ENCODE measurements around the gene MYH11.
"Not testable (repeated sequence)": the region's sequence is repeated elsewhere in the genome, so short reads cannot be mapped to it uniquely, and the experiment has no call there.

Gene MYH11

DNA sequence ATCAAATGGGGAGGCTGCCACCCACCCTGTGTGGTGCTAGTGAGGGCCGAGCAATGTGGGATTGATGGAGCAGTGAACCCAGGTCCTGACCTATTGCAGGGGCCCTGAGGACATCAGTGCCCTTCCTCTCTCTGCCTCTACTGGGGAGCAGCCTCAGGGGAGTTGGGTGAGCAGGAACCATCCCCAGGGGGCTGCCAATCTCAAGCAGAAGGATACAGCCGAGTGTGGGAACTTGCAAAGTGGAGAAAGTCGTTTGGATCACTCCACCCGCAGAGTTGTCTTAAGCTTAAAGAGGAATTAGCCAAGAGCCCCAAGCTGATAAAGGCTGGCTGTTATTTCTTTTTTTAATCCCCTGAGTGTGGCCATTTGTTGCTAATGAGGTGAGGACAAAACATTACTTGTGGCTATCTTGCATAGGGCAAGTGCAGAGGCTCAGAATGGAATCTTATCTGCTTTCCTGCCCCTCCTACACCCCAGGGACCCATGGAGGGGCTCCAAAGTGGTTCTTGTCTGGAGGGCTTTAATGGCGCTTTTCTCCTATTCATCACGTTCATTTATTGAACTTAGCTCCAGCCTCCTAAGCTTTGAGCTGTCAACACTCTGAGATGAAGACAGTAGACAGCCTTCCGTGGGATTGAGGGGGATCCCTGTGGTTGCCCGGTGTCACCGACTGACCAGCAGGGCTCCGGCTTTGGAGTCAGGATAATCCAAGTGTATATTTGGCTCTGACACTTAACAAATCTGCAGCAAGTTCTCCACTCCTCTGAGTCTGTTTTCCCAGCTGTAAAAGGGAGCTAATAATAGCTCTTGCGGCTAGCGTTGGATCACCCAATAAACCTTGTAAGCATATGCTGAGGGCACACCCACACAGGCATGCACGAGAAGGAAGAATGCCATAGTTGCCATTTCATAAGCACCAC is 45.1 kb downstream of the MYH11 start:
- H3K27me3 Mint-ChIP-seq, result peaks cover 39% of the 10 kb centered on the region
- no peak for ATAC-seq
- H3K9me3 Mint-ChIP-seq, result peaks cover 8 to 21% of the 10 kb centered on the region in 2 donors
- H3K4me3 Mint-ChIP-seq, result no peak overlapping the region
- DNase-seq, result no peak
- no peaks in the 10 kb centered on the region for H3K4me1 Mint-ChIP-seq
- no peak overlapping the region for H3K27ac Mint-ChIP-seq

DNA sequence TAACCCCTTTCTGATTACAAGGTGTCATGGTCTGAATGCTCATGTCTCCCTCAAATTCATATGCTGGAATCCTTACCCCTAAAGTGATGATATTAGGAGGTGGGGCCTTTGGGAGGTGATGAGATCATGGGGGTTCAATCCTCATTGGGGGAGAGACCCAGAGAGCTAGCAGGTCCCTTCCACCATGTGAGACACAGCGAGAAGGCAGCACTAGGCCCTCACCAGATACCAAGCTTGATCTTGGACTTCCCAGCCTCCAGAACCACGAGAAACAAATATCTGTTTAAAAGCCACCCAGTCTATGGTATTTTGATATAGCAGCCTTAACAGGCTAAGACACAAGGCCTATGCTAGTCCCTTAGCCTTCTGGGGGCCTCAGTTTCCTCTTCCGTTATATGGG is 45.9 kb downstream of the MYH11 start:
- DNase-seq (no peak), ATAC-seq (no peak)
- Mint-ChIP-seq H3K27me3 (peaks cover 42% of the 10 kb centered on the region), H3K4me1 (no peaks in the 10 kb centered on the region), H3K9me3 (peaks cover 3 to 15% of the 10 kb centered on the region in 2 donors), H3K27ac (no peak overlapping the region), H3K4me3 (no peak overlapping the region)

GRCh38 chr16:15810411-15810810 is 46.4 kb downstream of the MYH11 start:
- DNase-seq (no peak), ATAC-seq (no peak)
- peaks cover 0 to 10% of the 10 kb centered on the region in 2 donors for H3K9me3 Mint-ChIP-seq
- H3K27me3 Mint-ChIP-seq, result peaks cover 42% of the 10 kb centered on the region
- H3K4me3 Mint-ChIP-seq, result no peak overlapping the region
- H3K4me1 Mint-ChIP-seq, result no peaks in the 10 kb centered on the region
- peak overlapping the region in 1 of 2 donors; percentile 42 for H3K27ac Mint-ChIP-seq

DNA sequence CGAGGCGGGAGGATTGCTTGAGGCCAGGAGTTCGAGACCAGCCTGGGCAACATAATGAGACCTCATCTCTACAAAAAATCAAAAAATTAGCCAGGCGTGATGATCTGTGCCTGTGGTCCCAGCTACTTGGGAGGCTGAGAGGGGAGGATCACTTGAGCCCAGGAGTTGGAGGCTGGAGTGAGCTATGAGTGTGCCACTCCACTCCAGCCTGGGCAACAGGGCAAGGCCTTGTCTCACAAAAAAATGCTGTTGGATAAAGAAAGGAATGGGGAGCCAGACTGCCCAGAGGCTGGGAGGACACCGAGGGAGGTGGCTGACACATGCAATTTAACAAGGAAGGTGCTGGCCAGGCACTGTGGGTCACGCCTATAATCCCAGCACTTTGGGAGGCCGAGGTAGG is 47.5 kb downstream of the MYH11 start:
- H3K9me3 Mint-ChIP-seq, H3K4me3 Mint-ChIP-seq, ATAC-seq, DNase-seq, H3K27ac Mint-ChIP-seq, H3K4me1 Mint-ChIP-seq: not testable (repeated sequence)
- peaks cover 42% of the 10 kb centered on the region for H3K27me3 Mint-ChIP-seq

DNA sequence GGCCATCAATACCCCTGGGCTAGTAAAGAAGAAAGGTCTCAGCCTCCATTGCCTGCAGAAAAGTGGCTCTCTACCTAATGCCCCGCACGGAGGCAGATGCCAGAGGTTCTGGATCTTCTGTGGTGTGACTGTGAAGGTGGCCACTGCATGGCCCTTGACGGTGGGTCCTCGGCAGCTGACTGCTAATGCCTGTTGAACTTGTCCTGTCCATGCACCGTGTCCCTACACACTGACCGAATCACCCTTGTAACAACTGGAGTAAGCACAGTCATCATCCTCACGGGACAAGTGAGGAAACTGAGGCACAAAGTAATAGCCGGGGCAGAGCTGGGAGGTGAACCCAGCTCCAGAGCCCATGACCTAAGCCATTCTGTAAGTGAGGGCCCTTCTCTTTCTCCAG is 48.8 kb downstream of the MYH11 start:
- H3K27ac Mint-ChIP-seq, result no peak overlapping the region
- DNase-seq (no peak), ATAC-seq (no peak)
- H3K27me3 Mint-ChIP-seq, result peaks cover 36% of the 10 kb centered on the region
- no peaks in the 10 kb centered on the region for H3K4me1 Mint-ChIP-seq
- no peaks in the 10 kb centered on the region for H3K9me3 Mint-ChIP-seq
- no peak overlapping the region for H3K4me3 Mint-ChIP-seq

GRCh38 chr16:15807603-15808009 is 49.2 kb downstream of the MYH11 start:
- H3K4me3 Mint-ChIP-seq, result no peak overlapping the region

DNA sequence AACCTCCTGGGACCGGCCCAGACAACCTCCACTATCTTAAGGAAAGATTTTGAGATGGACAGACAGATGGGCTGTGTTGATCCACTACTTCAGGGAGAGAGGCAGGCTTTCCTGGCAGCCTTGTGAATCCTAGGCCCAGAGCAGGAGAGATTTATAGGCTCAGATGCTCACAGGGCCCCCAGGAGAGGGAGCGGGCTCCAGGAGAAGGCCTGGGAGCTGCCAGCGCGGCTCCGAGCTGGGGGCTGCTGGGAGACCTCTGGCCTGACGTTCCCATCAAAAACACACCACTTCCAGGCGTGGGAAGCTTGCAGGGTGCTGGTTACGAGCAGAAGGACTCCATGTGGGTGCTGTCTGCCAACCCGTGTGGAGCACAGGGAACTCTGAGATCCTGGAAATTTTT is 53.2 kb downstream of the MYH11 start:
- H3K9me3 Mint-ChIP-seq, result no peaks in the 10 kb centered on the region
- DNase-seq, result no peak
- peak overlapping the region in 1 of 2 donors; percentile 81 for H3K27ac Mint-ChIP-seq
- H3K27me3 Mint-ChIP-seq, result peaks cover 14% of the 10 kb centered on the region
- no peak overlapping the region for H3K4me3 Mint-ChIP-seq
- ATAC-seq, result no peak
- H3K4me1 Mint-ChIP-seq, result no peaks in the 10 kb centered on the region

More at GRCh38 chr16:15807603-15808009, 49.2 kb downstream of the MYH11 start:
- H3K27me3 Mint-ChIP-seq, result peaks cover 36% of the 10 kb centered on the region
- ATAC-seq (no peak), DNase-seq (no peak)
- no peak overlapping the region for H3K27ac Mint-ChIP-seq
- H3K4me1 Mint-ChIP-seq, result no peaks in the 10 kb centered on the region
- H3K9me3 Mint-ChIP-seq, result no peaks in the 10 kb centered on the region

- H3K4me1 Mint-ChIP-seq, result no peaks in the 10 kb centered on the region
- H3K9me3 Mint-ChIP-seq, result peaks cover 12 to 13% of the 10 kb centered on the region in 2 donors
- no peaks in the 10 kb centered on the region for H3K27me3 Mint-ChIP-seq
- no peak for DNase-seq
- H3K27ac Mint-ChIP-seq, result no peak overlapping the region
- ATAC-seq, result no peak
- H3K4me3 Mint-ChIP-seq, result no peak overlapping the region
Measured at GRCh38 chr16:15799851-15800495, 56.9 kb downstream of the MYH11 start.

GRCh38 chr16:15798671-15799070 is 58.2 kb downstream of the MYH11 start:
- Mint-ChIP-seq H3K4me1 (no peaks in the 10 kb centered on the region), H3K27ac (no peak overlapping the region), H3K4me3 (no peak overlapping the region), H3K27me3 (no peaks in the 10 kb centered on the region), H3K9me3 (peaks cover 12 to 13% of the 10 kb centered on the region in 2 donors)
- DNase-seq (no peak), ATAC-seq (no peak)

- Mint-ChIP-seq H3K9me3 (peaks cover 12 to 13% of the 10 kb centered on the region in 2 donors), H3K27me3 (no peaks in the 10 kb centered on the region), H3K4me1 (no peaks in the 10 kb centered on the region), H3K4me3 (no peak overlapping the region), H3K27ac (no peak overlapping the region)
- DNase-seq (no peak), ATAC-seq (no peak)
Measured at GRCh38 chr16:15796885-15797284, 59.9 kb downstream of the MYH11 start.

DNA sequence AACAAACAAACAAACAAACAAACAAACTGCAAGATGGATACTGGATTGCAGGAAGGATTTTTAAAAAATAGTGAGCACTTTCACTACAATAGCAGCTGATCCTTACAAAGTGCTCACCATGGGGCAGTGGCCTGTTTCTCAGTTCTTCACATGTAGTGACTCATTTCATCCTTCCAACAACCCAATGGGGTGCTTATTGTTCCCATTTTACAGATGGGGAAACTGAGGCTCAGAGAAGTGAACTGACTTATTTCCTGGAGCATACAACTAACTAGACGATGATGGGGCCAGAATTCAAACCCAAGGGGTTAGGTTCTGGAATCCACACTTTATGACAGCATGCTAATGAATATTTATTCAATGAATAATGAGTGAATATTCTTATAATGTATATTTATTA is 61.2 kb downstream of the MYH11 start:
- Mint-ChIP-seq H3K9me3 (peaks cover 12 to 13% of the 10 kb centered on the region in 2 donors), H3K27ac (no peak overlapping the region), H3K4me3 (no peak overlapping the region), H3K27me3 (no peaks in the 10 kb centered on the region), H3K4me1 (no peaks in the 10 kb centered on the region)
- ATAC-seq, result no peak
- no peak for DNase-seq

- no peak overlapping the region for H3K27ac Mint-ChIP-seq
- no peak overlapping the region for H3K4me3 Mint-ChIP-seq
- DNase-seq, result no peak
- no peaks in the 10 kb centered on the region for H3K27me3 Mint-ChIP-seq
- no peaks in the 10 kb centered on the region for H3K4me1 Mint-ChIP-seq
- ATAC-seq, result no peak
- H3K9me3 Mint-ChIP-seq, result peaks cover 10 to 12% of the 10 kb centered on the region in 2 donors
Measured at GRCh38 chr16:15792563-15792971, 64.3 kb downstream of the MYH11 start.

DNA sequence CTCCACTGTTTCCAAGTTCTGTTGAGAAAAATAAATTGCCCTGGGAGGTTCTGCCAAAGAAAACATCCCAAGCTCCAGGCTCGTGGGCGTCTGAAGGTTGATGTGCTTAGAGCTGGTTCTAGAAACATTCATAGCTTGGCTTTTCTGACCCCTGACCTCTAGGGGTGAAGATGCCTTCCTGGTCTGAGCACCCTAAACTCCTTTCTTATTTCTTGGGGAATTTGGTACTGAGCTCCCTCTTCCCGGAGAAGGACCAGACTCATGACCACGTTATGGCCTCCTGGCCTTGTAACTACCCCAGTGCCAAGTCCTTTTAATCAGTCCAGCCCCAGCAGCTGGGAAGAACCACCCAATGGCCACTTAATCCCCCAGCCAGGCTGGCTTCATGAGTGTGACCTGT is 66.4 kb downstream of the MYH11 start:
- ATAC-seq, result no peak
- H3K27me3 Mint-ChIP-seq, result no peaks in the 10 kb centered on the region
- no peaks in the 10 kb centered on the region for H3K9me3 Mint-ChIP-seq
- no peak overlapping the region for H3K27ac Mint-ChIP-seq
- no peak for DNase-seq
- H3K4me3 Mint-ChIP-seq, result no peak overlapping the region
- no peaks in the 10 kb centered on the region for H3K4me1 Mint-ChIP-seq

DNA sequence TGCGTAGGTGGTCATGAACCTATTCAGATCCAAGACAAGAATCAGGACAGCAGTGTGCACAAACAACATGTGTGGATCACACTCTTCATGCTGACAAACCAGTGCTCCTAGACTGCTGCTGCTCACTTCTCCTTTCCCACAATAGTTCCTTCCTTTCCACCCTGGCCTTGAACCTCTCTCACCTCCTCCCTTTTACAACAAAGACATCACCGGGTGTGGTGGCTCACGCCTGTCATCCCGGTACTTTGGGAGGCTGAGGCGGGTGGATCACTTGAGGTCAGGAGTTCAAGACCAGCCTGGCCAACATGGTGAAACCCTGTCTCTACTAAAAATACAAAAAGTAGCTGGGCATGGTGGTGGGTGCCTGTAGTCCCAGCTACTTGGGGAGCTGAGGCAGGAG is 67.0 kb downstream of the MYH11 start:
- not testable (repeated sequence) for H3K4me1 Mint-ChIP-seq, H3K9me3 Mint-ChIP-seq, H3K27ac Mint-ChIP-seq, DNase-seq, ATAC-seq, H3K4me3 Mint-ChIP-seq, H3K27me3 Mint-ChIP-seq

GRCh38 chr16:15788846-15789239 is 68.0 kb downstream of the MYH11 start:
- DNase-seq (no peak), ATAC-seq (no peak)
- H3K9me3 Mint-ChIP-seq, result no peaks in the 10 kb centered on the region
- H3K27ac Mint-ChIP-seq, result no peak overlapping the region
- H3K4me3 Mint-ChIP-seq, result no peak overlapping the region
- no peaks in the 10 kb centered on the region for H3K4me1 Mint-ChIP-seq
- no peaks in the 10 kb centered on the region for H3K27me3 Mint-ChIP-seq

DNA sequence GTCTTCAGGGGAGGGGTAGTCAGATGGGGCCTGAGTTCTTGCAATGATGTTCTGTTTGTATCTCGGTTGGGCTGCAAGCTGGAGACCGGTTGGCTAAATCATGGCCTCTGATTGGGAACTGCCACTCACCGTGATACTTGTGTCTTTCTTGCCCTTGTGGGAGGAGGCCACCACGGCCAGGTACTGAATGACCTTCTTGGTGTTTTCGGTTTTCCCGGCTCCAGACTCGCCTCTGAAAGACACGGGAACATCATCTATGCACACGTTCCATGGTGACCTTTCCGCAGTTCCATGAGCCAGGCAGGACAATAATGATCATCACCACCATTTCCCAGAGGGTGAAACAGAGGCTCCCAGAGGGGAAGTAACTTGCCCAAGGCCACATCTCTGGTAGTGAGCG is 70.3 kb downstream of the MYH11 start:
- DNase-seq (no peak), ATAC-seq (no peak)
- no peaks in the 10 kb centered on the region for H3K27me3 Mint-ChIP-seq
- H3K27ac Mint-ChIP-seq, result no peak overlapping the region
- H3K4me3 Mint-ChIP-seq, result no peak overlapping the region
- H3K4me1 Mint-ChIP-seq, result no peaks in the 10 kb centered on the region
- no peaks in the 10 kb centered on the region for H3K9me3 Mint-ChIP-seq

Data from stimulated activated naive CD8-positive, alpha-beta T cell treated with anti-CD3 and anti-CD28 coated beads, Interleukin-15, amount 100 ng/mL, for 72 hours (primary cell).